T-helper 2 cell treated with Interferon-gamma antibody and Interleukin-4, amounts not matched to agents 100 ng/mL and 5 ng/mL, for 36 hours (primary cell): ENCODE measurements around the gene AVL9. TPM values are rescaled to one million over a fixed set of nuclear protein-coding genes. Genes with fewer than 3 reads are reported as not detected.
"Not testable (repeated sequence)": the region's sequence is repeated elsewhere in the genome, so short reads cannot be mapped to it uniquely, and the experiment has no call there.

Source experiments
- intact Hi-C: fragments of 100-400 bp; cut with micrococcal nuclease; formaldehyde crosslinking; loops from one replicate; pipeline ENCODE4 v1.15.1; 2023
- total RNA-seq: library from RNA; stranded (reverse); gene quantifications from 2 replicates; pipeline ENCODE4 v1.2.3, GENCODE V29; 2022

AVL9 gene
- total RNA-seq, 1 donor from 2014 or later: 34.9 TPM

DNA sequence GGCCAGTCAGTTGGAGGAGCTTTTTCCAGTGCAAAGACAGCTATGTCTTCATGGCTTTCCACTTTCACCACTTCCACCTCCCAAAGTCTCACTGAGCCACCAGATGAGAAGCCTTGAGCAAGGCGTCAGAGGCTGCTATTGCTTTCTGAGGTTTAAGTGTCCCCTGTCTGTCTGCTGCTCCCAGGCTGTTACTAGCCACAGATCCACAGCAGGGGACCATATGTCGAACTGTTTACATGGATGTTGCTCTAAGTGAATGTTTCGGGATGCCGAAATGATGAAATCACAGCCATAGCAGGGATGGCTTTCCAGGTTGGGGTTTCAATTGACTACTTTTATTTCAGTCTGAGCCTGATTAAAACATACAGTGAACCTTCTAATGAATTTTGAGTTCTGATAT lies 88.5 kb downstream of the AVL9 start:
- intact Hi-C loops: no loop called here

- intact Hi-C loops: loop anchor here (5.0 kb wide), 1 partner anchor 89 kb away; the partner anchor contains the start of gene AVL9
Observed at GRCh38 chr7:32586291-32587221, 91.3 kb downstream of the AVL9 start.

DNA sequence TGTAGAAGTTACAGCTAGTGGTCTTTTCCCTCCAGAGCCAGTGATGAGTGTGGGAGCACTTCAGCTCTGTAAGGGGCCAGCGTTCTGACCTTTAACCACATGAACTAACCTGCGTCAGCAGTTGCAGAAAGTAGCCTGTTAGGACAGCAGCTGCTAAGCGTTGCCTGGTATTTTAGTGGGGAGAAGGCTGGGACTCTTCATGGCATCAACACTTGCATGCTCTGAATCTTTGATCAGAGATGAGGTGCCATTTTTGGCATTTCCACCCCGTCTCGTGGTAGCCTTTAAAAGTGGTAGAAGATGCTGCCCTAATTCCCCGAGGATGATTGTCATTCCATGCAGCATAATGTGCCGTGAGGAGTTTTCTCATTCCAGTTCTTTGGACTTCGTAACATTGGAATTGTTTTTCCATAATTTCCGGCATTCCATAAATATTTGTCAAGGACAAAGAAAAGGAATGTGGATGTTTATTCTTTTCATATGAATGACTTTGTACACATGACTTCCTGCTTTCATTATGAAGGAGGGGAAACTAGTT lies 92.2 kb downstream of the AVL9 start:
- intact Hi-C loops: loop anchor here (5.0 kb wide), 1 partner anchor 90 kb away; the partner anchor contains the start of gene AVL9

- intact Hi-C loops: loop anchor here (5.0 kb wide), 1 partner anchor 91 kb away; the partner anchor contains the start of gene AVL9
Observed at GRCh38 chr7:32588657-32589056, 93.4 kb downstream of the AVL9 start.

DNA sequence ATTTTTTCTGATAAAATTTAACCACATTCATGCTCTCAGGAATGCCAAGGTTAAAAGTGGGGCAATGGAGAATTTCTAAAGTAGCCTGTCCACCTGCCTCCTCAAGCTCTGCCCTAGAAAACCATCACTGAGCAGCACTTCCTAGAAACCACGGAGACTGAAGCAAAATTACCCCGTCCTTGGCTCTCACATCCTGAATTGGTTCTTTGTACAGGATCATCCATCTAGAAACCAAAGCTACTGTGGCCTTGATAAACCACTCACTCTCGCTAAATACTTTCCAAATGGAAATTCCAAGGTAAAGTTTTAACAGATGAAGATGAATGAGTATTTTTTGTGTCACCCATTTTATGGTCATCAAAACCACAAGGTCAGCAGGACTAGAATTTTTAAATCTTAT lies 96.6 kb downstream of the AVL9 start:
- intact Hi-C loops: no loop called here

- intact Hi-C loops: no loop called here
Observed at GRCh38 chr7:32592701-32593100, 97.4 kb downstream of the AVL9 start.

DNA sequence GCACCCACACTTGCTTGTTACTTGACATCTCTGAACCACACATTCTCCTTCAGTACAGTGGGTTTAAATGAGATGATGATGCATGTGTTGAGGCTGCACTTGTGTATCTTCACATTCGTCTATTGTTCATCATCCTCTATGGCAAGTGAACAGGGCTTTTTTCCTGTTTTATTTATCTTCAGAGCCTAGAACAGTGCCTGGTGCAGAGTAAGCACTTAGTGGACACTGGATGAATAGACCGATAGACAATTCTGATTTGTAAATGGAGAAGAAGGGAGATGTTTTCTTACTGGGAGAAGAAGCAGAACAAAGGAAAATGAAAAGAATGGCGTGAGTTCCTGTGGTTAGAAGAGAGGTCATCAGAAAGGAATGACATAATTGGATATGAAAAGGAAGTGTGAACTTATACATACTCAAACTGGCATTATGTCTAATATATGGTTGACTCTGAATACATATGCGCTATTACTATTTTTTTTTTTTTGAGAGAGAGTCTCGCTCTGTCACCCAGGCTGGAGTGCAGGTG lies 99.7 kb downstream of the AVL9 start:
- intact Hi-C loops: no loop called here

DNA sequence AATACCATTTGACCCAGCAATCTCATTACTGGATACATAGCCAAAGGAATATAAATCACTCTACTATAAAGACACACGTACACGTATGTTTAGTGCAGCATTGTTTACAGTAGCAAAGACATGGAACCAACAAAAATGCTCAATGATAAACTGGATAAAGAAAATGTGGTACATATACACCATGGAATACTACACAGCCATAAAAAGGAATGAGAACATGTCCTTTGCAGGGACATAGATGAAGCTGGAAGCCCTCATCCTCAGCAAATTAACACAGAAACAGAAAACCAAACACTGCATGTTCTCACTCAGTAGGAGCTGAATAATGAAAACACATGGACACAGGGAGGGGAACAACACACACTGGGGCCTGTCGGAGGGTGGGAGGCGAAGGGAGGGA lies 105.9 kb downstream of the AVL9 start:
- intact Hi-C loops: not testable (repeated sequence)

DNA sequence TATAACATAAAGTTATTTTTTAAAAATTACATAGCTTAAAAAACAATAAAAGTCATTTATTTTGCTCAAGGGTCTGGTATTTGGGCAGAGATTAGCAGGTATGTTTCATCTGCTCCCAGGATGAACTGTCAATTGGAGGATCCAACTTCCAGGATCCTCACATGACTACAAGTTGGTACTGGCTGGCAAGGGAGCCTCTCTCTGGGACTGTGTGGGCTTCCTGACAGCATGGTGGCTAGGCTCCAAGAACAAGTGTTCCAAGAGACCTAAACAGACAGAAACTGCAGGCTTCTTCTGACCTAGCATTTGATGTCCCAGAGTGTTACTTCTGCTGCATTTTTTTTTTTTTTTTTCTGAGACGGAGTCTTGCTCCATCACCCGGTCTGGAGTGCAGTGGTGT lies 107.2 kb downstream of the AVL9 start:
- intact Hi-C loops: no loop called here

DNA sequence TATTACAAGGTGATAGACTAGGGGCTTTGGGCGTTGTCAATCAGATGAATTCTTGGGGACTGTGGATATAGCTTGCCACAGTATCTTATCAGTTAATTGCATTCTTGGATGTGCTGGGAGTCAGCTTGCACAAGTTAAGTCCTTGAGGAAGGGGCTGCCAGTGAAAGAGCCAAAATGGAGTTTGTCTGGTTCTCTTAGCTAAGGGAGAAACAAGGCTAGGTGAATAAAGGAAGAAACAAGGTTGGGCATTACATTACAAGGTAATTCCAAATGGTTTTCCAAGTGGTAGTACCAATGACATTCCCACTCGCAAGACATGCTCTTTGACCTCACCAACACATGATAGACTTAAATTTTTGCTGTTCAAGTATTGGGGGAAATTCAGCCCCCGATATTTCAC lies 108.2 kb downstream of the AVL9 start:
- intact Hi-C loops: not testable (repeated sequence)

GRCh38 chr7:32604047-32604446 lies 108.8 kb downstream of the AVL9 start:
- intact Hi-C loops: not testable (repeated sequence)

- intact Hi-C loops: no loop called here
Observed at GRCh38 chr7:32605032-32605431, 109.7 kb downstream of the AVL9 start.

GRCh38 chr7:32609463-32609862 lies 114.2 kb downstream of the AVL9 start:
- intact Hi-C loops: no loop called here

- intact Hi-C loops: no loop called here
Observed at GRCh38 chr7:32611201-32612099, 116.2 kb downstream of the AVL9 start.

- intact Hi-C loops: no loop called here
Observed at GRCh38 chr7:32616625-32617024, 121.3 kb downstream of the AVL9 start.

GRCh38 chr7:32618470-32618869 lies 123.2 kb downstream of the AVL9 start:
- intact Hi-C loops: no loop called here

GRCh38 chr7:32618987-32619386 lies 123.7 kb downstream of the AVL9 start:
- intact Hi-C loops: no loop called here

DNA sequence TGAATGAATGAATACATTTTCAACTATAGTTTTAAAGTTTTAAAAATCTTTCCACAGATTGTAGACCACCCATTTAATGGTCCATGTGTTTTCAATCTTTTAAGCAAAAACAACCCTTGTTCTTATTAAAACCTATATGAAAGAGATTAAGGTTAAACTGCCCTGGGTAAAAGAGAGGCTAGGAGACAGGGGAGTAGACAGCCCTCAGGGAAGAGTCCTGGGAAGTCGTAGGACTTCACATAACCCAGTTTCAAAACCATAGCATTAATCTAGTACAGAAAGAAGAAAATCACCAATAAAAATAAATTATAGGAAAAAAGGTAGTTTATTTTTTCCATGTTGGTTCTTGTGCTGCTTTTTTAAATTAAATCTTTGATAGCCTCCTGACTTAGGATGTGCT lies 124.1 kb downstream of the AVL9 start:
- intact Hi-C loops: not testable (repeated sequence)

DNA sequence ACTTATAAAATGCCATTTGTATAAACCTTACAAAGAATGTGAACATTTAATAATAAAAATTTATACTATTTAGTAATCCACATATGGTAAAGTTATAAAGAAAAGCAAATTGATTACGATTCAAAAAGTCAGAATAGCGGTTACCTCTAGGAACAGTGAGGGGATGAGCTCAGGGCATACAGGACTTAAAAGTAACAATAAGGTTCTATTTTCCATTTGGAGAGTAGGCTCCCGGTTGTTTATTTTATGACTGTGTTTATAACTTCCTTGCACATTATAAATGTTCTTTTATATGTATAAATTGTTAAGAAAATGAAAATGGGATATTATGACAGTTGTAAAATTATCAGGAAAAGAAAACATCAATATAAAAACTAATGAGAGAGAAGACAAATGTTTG lies 135.7 kb downstream of the AVL9 start:
- intact Hi-C loops: no loop called here

- intact Hi-C loops: not testable (repeated sequence)
Observed at GRCh38 chr7:32631590-32632497, 136.6 kb downstream of the AVL9 start.
